Activated naive CD8-positive, alpha-beta T cell treated with anti-CD3 and anti-CD28 coated beads, Interleukin-2, amount 50 U/mL, for 24 hours (primary cell): Measurements from ENCODE around the gene SSC5D.

Experiments
- ATAC-seq: fragments of 150-1000 bp; cut with Tn5 transposase; one replicate; pipeline ENCODE4 v1.10.0; 2021
- DNase-seq: peaks from one replicate; pipeline ENCODE4 v3.0.0; 2021
- H3K27ac Mint-ChIP-seq: one replicate; pipeline ENCODE4 v1.8.0; 2021; ENCODE audit warnings: mild to moderate bottlenecking, mixed read lengths
- H3K27me3 Mint-ChIP-seq: one replicate; pipeline ENCODE4 v1.8.0; 2021; ENCODE audit warnings: mixed read lengths
- H3K36me3 Mint-ChIP-seq: one replicate; pipeline ENCODE4 v1.8.0; 2021; ENCODE audit warnings: low read depth, mixed read lengths
- H3K4me1 Mint-ChIP-seq: one replicate; pipeline ENCODE4 v1.8.0; 2021; ENCODE audit warnings: mixed read lengths
- H3K4me3 Mint-ChIP-seq: one replicate; pipeline ENCODE4 v1.8.0; 2021; ENCODE audit warnings: mild to moderate bottlenecking, moderate library complexity, mixed read lengths
- H3K9me3 Mint-ChIP-seq: one replicate; pipeline ENCODE4 v1.8.0; 2021; ENCODE audit warnings: mixed read lengths

Gene SSC5D

DNA sequence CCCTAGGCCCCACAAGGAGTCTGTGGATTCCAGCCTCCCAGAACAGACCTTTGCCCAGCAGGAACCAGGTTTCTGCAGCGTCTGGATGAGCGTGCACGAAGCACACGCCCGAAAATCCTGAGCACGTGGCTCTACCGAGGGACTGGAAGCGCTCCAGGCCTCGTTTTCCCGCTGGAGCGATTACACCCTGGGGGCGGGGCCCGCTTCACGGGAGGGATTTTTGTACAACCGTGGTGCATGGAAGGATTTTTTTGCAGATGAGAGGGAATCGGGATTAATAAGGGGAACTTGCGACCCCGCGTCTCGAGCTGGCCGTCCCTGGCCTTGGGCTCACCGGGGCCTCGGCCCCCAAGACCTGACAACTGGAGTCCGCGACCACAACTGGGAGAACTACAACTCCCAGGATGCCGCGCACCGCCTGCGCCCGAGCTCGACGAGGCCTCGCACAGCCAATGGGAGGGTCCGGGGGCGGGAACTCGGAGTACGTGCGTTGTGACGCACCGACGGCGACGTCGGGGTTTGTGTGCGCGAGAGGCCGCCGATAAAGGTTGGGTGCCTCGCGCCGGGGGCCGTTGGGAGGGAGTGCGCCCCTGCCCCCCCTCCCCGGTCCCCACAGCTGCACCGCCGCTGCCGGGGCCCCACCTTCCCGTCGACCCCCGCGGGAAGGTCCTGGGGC is 12.0 kb upstream of the SSC5D start, which contains the start of gene ZNF628:
Gene ZNF628, plus strand, starts transcription at position 518 of the 676 bp plus-strand sequence. CDS start 3,294 bp downstream, outside the sequence.
- Mint-ChIP-seq H3K36me3 (no peaks in the 10 kb centered on the region), H3K27me3 (no peaks in the 10 kb centered on the region), H3K27ac (peak within 1 kb of the TSS; percentile 94), H3K4me3 (peak within 1 kb of the TSS; percentile 90), H3K4me1 (peaks cover 33% of the 10 kb centered on the region), H3K9me3 (no peaks in the 10 kb centered on the region)
- DNase-seq (peak; percentile 98), ATAC-seq (peak; percentile 93)

DNA sequence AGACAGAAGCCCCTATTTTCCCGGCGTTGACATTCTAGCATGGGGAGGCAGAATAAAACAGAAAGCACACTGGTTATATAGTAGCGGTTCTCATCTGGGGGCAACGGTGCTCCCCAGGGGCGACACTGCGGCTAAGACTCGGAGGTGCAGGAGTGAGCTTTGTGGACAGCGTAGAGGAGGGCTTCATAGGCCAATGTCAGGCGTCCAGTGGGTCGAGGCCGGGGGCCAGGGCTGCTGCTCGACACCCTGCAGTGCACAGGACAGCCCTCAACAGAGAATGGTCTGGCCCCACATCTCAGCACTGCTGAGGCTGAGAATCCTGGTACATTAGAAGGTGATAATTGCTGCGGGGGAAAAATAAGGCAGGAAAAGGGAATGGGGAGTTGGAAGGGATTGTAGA is 10.3 kb upstream of the SSC5D start:
- Mint-ChIP-seq H3K9me3 (no peaks in the 10 kb centered on the region), H3K4me1 (peaks cover 33% of the 10 kb centered on the region), H3K36me3 (no peaks in the 10 kb centered on the region), H3K27ac (no peak overlapping the region), H3K4me3 (peak overlapping the region; percentile 90), H3K27me3 (no peaks in the 10 kb centered on the region)
- DNase-seq (no peak), ATAC-seq (no peak)

DNA sequence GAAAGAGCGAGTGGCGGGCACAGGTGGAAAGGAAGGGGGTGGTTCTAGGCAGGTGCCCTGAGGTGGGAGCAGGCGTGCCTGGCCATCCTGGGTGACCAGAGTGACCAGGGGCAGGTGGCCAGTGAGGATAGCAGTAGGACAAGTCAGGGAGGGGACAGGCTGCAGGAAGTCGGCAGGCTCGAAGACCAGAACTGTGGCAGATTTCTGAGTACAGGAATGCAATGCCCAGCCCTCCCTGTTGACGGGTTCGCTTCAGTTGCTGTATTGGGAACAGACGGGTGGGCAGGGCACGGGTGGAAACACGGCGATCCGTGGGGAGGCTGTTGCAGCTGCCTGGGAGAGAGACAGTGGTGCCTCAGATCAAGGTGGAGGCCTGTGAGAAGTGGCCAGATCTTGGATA is 9.9 kb upstream of the SSC5D start:
- Mint-ChIP-seq H3K9me3 (no peaks in the 10 kb centered on the region), H3K4me1 (peaks cover 33% of the 10 kb centered on the region), H3K27me3 (no peaks in the 10 kb centered on the region), H3K4me3 (peak overlapping the region; percentile 90), H3K27ac (peak overlapping the region; percentile 6), H3K36me3 (no peaks in the 10 kb centered on the region)
- DNase-seq (no peak), ATAC-seq (no peak)

DNA sequence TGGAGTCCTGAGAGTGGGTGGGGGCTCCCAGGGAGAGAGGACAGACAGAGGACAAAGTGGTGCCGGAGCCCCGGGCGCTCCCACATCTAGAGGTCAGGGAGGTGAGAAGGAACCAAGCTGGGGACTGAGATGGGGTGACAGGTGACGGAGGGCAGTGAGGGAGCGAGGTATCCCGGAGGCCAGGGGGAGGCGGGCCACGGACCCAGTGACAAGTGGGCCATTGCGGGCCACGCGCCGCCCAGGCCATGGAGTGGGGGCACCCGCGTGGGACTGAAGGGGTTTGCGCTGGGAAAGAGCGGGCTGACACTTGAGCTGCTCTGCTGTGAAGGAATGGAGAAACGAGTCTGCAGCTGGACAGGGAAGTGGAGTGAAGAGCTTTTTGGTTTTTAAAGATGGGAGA is 9.2 kb upstream of the SSC5D start:
- no peaks in the 10 kb centered on the region for H3K36me3 Mint-ChIP-seq
- DNase-seq, result no peak
- no peaks in the 10 kb centered on the region for H3K9me3 Mint-ChIP-seq
- H3K27ac Mint-ChIP-seq, result peak overlapping the region; percentile 6
- H3K4me1 Mint-ChIP-seq, result peaks cover 33% of the 10 kb centered on the region
- no peak for ATAC-seq
- no peaks in the 10 kb centered on the region for H3K27me3 Mint-ChIP-seq
- H3K4me3 Mint-ChIP-seq, result no peak overlapping the region

DNA sequence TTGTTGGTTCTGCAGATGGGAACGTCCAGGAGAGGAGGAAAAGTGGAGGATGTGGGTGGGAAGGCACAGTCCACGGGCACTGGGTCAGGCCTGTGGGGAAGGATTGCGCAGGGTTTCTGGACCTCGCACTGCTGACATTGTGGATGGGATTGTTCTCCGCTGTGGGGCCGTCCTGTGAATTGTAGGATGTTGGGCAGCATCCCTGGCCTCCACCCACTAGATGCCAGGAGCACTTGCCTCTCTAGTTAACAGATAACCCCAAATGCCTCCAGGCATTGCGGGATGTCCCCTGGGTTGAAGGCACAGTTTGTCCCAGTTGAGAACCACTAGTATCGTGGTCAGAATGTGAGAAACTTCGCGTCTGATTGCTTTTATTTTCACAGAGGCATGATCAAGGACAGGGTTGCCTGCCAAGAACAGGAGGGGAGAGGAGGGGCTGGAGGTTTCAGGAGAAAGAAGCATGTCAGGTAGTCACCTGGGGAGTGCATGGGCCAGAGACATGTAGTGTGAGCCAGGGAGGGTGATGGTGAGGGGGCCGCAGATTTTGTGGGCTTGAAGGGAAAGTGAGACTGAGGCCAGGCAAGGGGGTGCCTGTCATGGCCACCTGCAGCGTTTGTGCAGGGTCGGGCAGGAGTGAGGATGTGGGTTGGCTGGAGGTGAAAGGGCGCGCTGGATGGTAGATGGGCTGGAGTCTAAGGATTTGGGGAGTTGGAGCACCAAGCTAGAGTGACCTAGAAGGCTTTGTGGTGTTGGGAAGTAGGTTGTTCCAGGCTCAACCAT is 8.6 kb upstream of the SSC5D start:
- DNase-seq (no peak), ATAC-seq (no peak)
- Mint-ChIP-seq H3K9me3 (no peaks in the 10 kb centered on the region), H3K36me3 (no peaks in the 10 kb centered on the region), H3K4me1 (peaks cover 33% of the 10 kb centered on the region), H3K27ac (peak overlapping the region; percentile 6), H3K27me3 (no peaks in the 10 kb centered on the region), H3K4me3 (no peak overlapping the region)

DNA sequence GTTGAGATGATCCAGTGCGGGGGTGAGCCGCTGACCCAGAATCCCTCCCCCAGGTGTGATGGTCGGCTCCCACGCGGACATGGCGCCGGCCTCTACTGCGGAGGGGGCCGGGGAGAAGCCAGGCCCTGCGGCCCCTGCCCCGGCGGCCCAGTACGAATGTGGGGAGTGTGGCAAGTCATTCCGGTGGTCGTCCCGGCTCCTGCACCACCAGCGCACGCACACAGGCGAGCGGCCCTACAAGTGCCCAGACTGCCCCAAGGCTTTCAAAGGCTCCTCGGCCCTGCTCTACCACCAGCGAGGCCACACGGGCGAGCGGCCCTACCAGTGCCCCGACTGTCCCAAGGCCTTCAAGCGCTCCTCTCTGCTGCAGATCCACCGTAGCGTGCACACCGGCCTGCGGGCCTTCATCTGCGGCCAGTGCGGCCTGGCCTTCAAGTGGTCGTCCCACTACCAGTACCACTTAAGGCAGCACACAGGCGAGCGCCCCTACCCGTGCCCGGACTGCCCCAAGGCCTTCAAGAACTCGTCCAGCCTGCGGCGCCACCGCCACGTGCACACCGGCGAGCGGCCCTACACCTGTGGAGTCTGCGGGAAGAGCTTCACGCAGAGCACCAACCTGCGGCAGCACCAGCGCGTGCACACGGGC is 7.0 kb upstream of the SSC5D start:
- ATAC-seq (no peak), DNase-seq (no peak)
- Mint-ChIP-seq H3K36me3 (no peaks in the 10 kb centered on the region), H3K4me3 (no peak overlapping the region), H3K27ac (no peak overlapping the region), H3K9me3 (no peaks in the 10 kb centered on the region), H3K27me3 (no peaks in the 10 kb centered on the region), H3K4me1 (peaks cover 30% of the 10 kb centered on the region)

DNA sequence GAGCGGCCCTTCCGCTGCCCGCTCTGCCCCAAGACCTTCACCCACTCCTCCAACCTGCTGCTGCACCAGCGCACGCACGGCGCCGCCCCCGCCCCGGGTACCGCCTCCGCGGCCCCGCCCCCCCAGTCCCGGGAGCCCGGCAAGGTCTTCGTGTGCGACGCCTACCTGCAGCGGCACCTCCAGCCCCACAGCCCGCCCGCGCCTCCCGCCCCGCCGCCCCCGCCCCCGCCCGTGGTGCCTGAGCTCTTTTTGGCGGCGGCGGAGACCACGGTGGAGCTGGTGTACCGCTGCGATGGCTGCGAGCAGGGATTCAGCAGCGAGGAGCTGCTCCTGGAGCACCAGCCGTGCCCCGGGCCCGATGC is 6.5 kb upstream of the SSC5D start:
- DNase-seq (no peak), ATAC-seq (no peak)
- no peaks in the 10 kb centered on the region for H3K9me3 Mint-ChIP-seq
- H3K36me3 Mint-ChIP-seq, result no peaks in the 10 kb centered on the region
- H3K27ac Mint-ChIP-seq, result no peak overlapping the region
- no peaks in the 10 kb centered on the region for H3K27me3 Mint-ChIP-seq
- peaks cover 30% of the 10 kb centered on the region for H3K4me1 Mint-ChIP-seq
- no peak overlapping the region for H3K4me3 Mint-ChIP-seq

DNA sequence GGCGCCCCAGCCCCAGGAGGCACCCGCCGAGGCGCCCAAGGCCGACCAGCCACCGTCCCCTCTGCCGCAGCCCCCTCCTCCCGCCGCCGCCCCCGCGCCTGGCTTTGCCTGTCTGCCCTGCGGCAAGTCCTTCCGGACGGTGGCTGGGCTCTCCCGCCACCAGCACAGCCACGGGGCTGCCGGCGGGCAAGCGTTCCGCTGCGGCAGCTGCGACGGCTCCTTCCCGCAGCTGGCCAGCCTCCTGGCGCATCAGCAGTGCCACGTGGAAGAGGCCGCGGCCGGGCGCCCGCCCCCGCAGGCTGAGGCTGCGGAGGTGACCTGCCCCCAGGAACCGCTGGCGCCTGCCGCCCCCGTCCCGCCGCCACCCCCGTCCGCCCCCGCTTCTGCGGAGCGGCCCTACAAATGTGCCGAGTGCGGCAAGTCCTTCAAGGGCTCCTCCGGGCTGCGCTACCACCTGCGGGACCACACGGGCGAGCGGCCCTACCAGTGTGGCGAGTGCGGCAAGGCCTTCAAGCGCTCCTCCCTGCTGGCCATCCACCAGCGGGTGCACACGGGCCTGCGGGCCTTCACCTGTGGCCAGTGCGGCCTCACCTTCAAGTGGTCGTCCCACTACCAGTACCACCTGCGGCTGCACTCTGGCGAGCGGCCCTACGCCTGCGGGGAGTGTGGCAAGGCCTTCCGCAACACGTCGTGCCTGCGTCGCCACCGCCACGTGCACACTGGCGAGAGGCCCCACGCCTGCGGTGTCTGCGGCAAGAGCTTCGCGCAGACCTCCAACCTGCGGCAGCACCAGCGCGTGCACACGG is 5.9 kb upstream of the SSC5D start:
- Mint-ChIP-seq H3K4me3 (no peak overlapping the region), H3K27ac (no peak overlapping the region), H3K9me3 (no peaks in the 10 kb centered on the region), H3K27me3 (no peaks in the 10 kb centered on the region), H3K4me1 (peaks cover 32% of the 10 kb centered on the region), H3K36me3 (no peaks in the 10 kb centered on the region)
- no peak for DNase-seq
- no peak for ATAC-seq

DNA sequence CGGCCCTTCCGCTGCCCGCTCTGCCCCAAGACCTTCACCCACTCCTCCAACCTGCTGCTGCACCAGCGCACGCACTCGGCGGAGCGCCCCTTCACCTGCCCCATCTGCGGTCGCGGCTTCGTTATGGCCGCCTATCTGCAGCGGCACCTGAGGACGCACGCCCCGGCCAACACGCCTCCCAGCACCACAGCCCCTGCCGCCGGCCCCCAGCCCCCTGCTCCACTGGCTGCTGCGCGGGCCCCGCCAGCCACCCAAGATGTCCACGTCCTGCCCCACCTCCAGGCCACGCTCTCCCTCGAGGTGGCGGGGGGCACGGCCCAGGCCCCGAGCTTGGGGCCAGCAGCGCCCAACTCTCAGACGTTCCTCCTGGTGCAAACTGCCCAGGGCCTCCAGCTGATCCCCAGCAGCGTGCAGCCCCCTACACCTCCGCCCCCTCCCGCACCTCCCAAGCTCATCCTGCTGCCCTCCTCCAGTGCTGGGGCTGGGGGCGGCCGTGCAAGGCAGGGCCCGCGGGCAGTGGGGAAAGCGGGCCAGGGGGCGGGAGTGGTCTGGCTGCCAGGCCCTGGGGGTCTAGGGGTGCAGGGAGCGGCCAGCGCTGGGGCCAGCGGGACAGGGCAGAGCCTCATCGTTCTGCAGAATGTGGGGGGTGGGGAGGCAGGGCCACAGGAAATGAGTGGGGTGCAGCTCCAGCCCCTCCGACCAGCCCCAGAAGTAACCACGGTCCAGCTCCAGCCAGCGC is 5.1 kb upstream of the SSC5D start:
- no peak for DNase-seq
- H3K4me3 Mint-ChIP-seq, result no peak overlapping the region
- ATAC-seq, result no peak
- no peak overlapping the region for H3K27ac Mint-ChIP-seq
- H3K27me3 Mint-ChIP-seq, result no peaks in the 10 kb centered on the region
- no peaks in the 10 kb centered on the region for H3K9me3 Mint-ChIP-seq
- H3K4me1 Mint-ChIP-seq, result peaks cover 31% of the 10 kb centered on the region
- no peaks in the 10 kb centered on the region for H3K36me3 Mint-ChIP-seq

DNA sequence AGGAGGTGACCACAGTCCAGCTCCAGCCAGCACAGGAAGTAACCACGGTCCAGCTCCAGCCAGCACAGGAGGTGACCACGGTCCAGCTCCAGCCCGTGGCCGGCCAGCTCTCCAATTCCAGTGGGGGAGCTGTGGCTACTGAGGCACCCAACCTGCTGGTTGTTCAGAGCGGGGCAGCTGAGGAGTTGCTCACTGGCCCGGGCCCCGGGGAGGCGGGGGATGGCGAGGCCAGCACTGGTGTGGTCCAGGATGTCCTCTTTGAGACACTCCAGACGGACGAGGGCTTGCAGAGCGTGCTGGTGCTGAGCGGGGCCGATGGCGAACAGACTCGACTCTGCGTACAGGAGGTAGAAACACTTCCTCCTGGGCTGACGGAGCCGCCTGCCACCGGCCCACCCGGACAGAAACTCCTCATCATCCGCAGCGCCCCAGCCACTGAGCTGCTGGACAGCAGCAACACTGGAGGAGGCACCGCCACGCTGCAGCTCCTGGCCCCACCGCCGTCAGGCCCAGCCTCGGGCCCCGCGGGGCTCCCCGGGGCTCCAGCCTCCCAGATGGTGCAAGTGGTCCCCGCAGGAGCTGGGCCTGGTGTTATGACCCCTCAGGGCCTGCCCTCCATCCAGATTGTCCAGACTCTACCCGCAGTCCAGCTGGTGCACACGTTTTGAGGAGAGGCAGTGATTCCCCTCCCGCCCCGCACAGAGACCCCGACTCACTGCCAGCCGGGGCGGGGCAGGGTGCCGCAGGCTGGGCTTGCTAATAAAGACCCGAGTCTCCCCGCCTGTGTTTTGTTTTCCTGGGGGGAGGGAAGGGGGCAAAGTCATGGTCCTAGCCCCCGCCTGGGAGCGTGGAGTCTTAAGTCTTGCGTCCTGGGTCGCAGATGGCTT is 4.3 kb upstream of the SSC5D start:
- Mint-ChIP-seq H3K4me3 (peak overlapping the region; percentile 51), H3K27ac (no peak overlapping the region), H3K36me3 (no peaks in the 10 kb centered on the region), H3K27me3 (no peaks in the 10 kb centered on the region), H3K9me3 (no peaks in the 10 kb centered on the region), H3K4me1 (peaks cover 24% of the 10 kb centered on the region)
- ATAC-seq, result no peak
- no peak for DNase-seq

DNA sequence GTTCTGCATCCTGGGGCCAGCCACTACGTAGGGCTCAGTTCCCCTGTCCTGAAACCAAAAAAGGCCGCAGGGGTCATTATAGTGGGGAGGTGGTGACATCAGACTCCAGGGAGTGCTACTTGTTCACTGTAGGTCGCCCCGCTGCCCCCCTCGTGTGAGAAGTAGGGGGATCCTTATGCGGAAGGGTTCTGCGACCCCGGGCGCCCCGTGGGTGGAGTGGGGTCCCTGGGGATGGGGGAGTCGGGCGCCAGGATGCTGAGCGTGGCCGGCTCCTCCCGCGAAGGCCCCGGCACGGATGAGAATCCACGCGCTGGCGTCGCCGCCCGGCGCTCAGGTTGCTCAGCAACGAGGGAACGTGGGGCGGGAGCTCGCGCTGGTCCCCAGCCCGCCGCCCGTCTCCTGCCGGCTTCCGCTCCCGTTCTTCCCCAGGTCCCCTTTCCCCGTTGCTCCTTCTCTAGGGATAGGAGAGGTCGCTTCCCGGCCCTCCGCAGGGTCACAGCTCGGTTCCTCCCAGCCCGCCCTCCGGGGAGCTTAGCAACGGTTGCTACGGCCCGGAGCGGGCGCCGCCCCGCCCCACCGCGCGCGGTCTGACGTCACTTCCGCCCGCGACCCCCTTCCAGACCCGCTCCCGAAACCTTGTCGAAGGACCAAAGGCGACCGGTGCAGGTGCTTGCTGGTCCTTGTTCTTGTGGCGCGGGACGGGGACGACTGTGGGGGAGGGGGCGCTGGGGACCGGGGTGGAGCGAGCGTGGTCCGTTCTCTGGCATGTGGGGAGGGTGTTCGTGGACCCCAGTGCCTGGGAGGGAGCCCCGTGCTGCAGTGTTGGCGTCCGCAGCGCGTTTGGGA is 3.4 kb upstream of the SSC5D start, which contains the start of gene NAT14:
Gene NAT14, plus strand, starts transcription at position 596 of the 846 bp plus-strand sequence. CDS start 521 bp downstream, outside the sequence.
- Mint-ChIP-seq H3K9me3 (no peaks in the 10 kb centered on the region), H3K4me3 (peak within 1 kb of the TSS; percentile 78), H3K36me3 (no peaks in the 10 kb centered on the region), H3K4me1 (peaks cover 21% of the 10 kb centered on the region), H3K27me3 (no peaks in the 10 kb centered on the region), H3K27ac (peak within 1 kb of the TSS; percentile 81)
- ATAC-seq (peak; percentile 67), DNase-seq (peak; percentile 78)

DNA sequence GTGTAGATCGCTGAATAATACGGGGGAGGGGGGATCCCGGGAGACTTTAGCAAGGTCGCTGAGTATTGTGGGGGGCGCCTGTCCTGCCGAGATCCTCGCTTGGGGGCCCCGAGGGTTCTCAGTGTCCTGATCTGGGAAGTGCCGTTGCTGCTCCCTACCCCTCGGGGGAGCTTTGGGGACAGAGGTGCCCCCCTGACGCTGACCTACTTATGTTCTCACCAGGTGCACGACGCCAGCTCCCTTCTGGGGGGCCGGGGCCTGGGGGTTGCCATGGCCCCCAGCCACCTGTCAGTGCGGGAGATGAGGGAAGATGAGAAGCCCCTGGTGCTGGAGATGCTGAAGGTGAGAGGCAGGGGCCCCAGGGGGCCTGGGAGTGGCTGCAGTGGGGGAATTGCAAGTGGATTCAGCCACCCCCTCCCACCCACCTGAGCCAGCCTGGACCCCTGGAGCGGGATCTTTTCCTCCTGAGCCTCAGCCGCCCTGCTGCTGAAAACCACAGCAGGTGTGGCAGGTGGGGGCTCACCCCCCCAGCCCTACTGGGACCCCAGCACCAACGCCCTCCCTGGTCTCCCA is 2.7 kb upstream of the SSC5D start:
- ATAC-seq, result peak; percentile 5
- H3K4me1 Mint-ChIP-seq, result peaks cover 19% of the 10 kb centered on the region
- DNase-seq, result no peak
- peak overlapping the region; percentile 78 for H3K4me3 Mint-ChIP-seq
- no peaks in the 10 kb centered on the region for H3K9me3 Mint-ChIP-seq
- peak overlapping the region; percentile 81 for H3K27ac Mint-ChIP-seq
- H3K36me3 Mint-ChIP-seq, result no peaks in the 10 kb centered on the region
- H3K27me3 Mint-ChIP-seq, result no peaks in the 10 kb centered on the region
